ENCODE results near the gene CHODL. TPM values are rescaled to one million over a fixed set of nuclear protein-coding genes. Genes with fewer than 3 reads are reported as not detected.

The CHODL gene
- total RNA-seq, 2 experiments from 2014 or later, result 0.13 TPM; not detected in 1

GRCh38 chr21:18275781-18276180, 31.1 kb downstream of the CHODL start:
- ChIA-PET CTCF (no interaction called here), POLR2A (no interaction called here)

DNA sequence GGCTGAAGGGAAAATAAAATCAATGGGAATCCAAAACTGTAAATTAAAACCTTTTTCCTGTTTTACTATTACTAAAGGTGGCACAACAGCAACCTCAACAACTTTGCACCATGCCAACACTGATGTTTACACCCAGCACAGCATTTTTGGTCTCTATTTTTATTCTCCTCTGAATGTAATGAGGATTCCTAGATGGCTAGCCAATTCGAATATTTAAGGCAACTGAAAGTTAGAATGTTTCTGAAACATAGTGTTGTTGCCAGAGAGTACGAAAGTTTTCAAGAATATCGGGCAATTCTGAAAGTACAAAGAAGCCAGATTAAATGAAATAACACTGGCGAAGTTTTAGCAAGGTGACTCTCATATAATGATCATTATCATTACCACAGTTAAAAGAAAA, 40.7 kb downstream of the CHODL start:
- POLR2A ChIA-PET, result no interaction called here
- CTCF ChIA-PET, result no interaction called here

GRCh38 chr21:18289876-18290275, 45.2 kb downstream of the CHODL start:
- POLR2A ChIA-PET, result no interaction called here
- CTCF ChIA-PET, result no interaction called here

GRCh38 chr21:18294100-18294499, 49.5 kb downstream of the CHODL start:
- POLR2A ChIA-PET, result no interaction called here
- CTCF ChIA-PET, result no interaction called here

GRCh38 chr21:18298228-18298627, 53.6 kb downstream of the CHODL start:
- POLR2A ChIA-PET, result no interaction called here
- CTCF ChIA-PET, result no interaction called here

Other genes with a start within 250 kb of the CHODL start
- not detected for gene TMPRSS15, start 159.0 kb downstream of the CHODL start, total RNA-seq

Data from activated CD8-positive, alpha-beta memory T cell treated with anti-CD3 and anti-CD28 coated beads for 36 hours (primary cell).